Stimulated activated CD4-positive, alpha-beta T cell treated with anti-CD3 and anti-CD28 coated beads, Interleukin-15, amount 100 ng/mL, for 48 hours (primary cell): ENCODE measurements around the gene PDZK1IP1.
"Not testable (repeated sequence)": the region's sequence is repeated elsewhere in the genome, so short reads cannot be mapped to it uniquely, and the experiment has no call there.

Experiments used
- DNase-seq, 2 donors: peaks; one replicate each; pipeline ENCODE4 v3.0.0-alpha.2; 2020; ENCODE audit warnings: low read depth in 2 of 2

The PDZK1IP1 gene

GRCh38 chr1:47223921-47224675 lies 34.3 kb upstream of the PDZK1IP1 start:
- DNase-seq, result no peak

GRCh38 chr1:47223174-47223920 lies 33.5 kb upstream of the PDZK1IP1 start:
- no peak for DNase-seq

- DNase-seq, result no peak
These were observed 32.6 kb upstream of the PDZK1IP1 start for GRCh38 chr1:47222476-47222875.

GRCh38 chr1:47219590-47220220 lies 29.9 kb upstream of the PDZK1IP1 start:
- DNase-seq, result no peak

- DNase-seq, result no peak
These were observed 29.2 kb upstream of the PDZK1IP1 start for GRCh38 chr1:47219001-47219400.

- DNase-seq, result no peak
These were observed 26.6 kb upstream of the PDZK1IP1 start for GRCh38 chr1:47216278-47217059.

GRCh38 chr1:47215713-47216112 lies 25.9 kb upstream of the PDZK1IP1 start:
- DNase-seq, result no peak

- DNase-seq, result no peak
These were observed 24.7 kb upstream of the PDZK1IP1 start for GRCh38 chr1:47214549-47214948.

- no peak for DNase-seq
These were observed 23.6 kb upstream of the PDZK1IP1 start for GRCh38 chr1:47213230-47213963.

GRCh38 chr1:47212636-47213229 lies 22.9 kb upstream of the PDZK1IP1 start:
- DNase-seq, result no peak

GRCh38 chr1:47211796-47212269 lies 22.0 kb upstream of the PDZK1IP1 start:
- no peak for DNase-seq

- DNase-seq, result no peak
These were observed 20.8 kb upstream of the PDZK1IP1 start for GRCh38 chr1:47210666-47211065.

- DNase-seq, result no peak
These were observed 20.0 kb upstream of the PDZK1IP1 start for GRCh38 chr1:47209725-47210325.

- DNase-seq, result no peak
These were observed 19.3 kb upstream of the PDZK1IP1 start for GRCh38 chr1:47209091-47209490.

- no peak for DNase-seq
These were observed 18.6 kb upstream of the PDZK1IP1 start for GRCh38 chr1:47208374-47208850.

- DNase-seq, result no peak
These were observed 18.1 kb upstream of the PDZK1IP1 start for GRCh38 chr1:47207803-47208373.

- no peak for DNase-seq
These were observed 16.1 kb upstream of the PDZK1IP1 start for GRCh38 chr1:47205918-47206317.

- DNase-seq, result not testable (repeated sequence)
These were observed 13.7 kb upstream of the PDZK1IP1 start for GRCh38 chr1:47203504-47203903.

- no peak for DNase-seq
These were observed 11.3 kb upstream of the PDZK1IP1 start for GRCh38 chr1:47201179-47201578.

- no peak for DNase-seq
These were observed 8.4 kb upstream of the PDZK1IP1 start for GRCh38 chr1:47198214-47198613.
